CD4-positive, alpha-beta T cell (primary cell): Measurements from ENCODE around the gene PNPLA1. TPM values are rescaled to one million over a fixed set of nuclear protein-coding genes. Genes with fewer than 3 reads are reported as not detected.

ENCODE experiments used
- ATAC-seq: fragments of 200-7000 bp; cut with Tn5 transposase; one replicate; pipeline ENCODE4 v1.10.0; 2022; ENCODE audit warnings: mild to moderate bottlenecking; ENCODE audit not compliant: poor library complexity
- CTCF ChIA-PET: fragments of 350-600 bp; sonication (Branson Sonifier 250); formaldehyde crosslinking; loops from one replicate; lab custom pipeline; 2021; ENCODE audit warnings: antibody characterized with exemption, inconsistent platforms; lab: Charles Lee
- POLR2A ChIA-PET: fragments of 350-600 bp; sonication (Branson Sonifier 250); formaldehyde crosslinking; loops from one replicate; lab custom pipeline; 2021; ENCODE audit warnings: antibody characterized with exemption, inconsistent platforms; lab: Charles Lee
- DNase-seq, 14 experiments: peaks; one replicate each; pipeline ENCODE4 v3.0.0-alpha.2; 2013 to 2020; ENCODE audit warnings: mixed read lengths in 2 of 14
- H3K27ac ChIP-seq, 2 donors: one replicate each; pipeline versions ENCODE4 v1.5.1 to v1.7.0; 2013; ENCODE audit warnings: low read length in 2 of 2, low read depth in 1 of 2, mild to moderate bottlenecking in 1 of 2
- H3K27me3 ChIP-seq, 2 experiments: 1 replicate in 1 of 2; 2 replicates in 1 of 2; pipeline versions ENCODE4 v1.6.1 to v1.7.0; 2013; ENCODE audit warnings: low read length in 2 of 2, control low read depth in 1 of 2, mild to moderate bottlenecking in 1 of 2, moderate library complexity in 1 of 2; ENCODE audit not compliant: insufficient read depth in 2 of 2, control insufficient read depth in 1 of 2
- H3K36me3 ChIP-seq: one replicate; pipeline ENCODE4 v1.6.1; 2013; ENCODE audit warnings: low read length, control low read depth; ENCODE audit not compliant: insufficient read depth
- H3K4me1 ChIP-seq: one replicate; pipeline ENCODE4 v1.6.1; 2013; ENCODE audit warnings: low read length, control low read depth; ENCODE audit not compliant: insufficient read depth
- H3K4me3 ChIP-seq: one replicate; pipeline ENCODE4 v1.5.1; 2013; ENCODE audit warnings: mild to moderate bottlenecking, low read length, moderate library complexity
- H3K9me3 ChIP-seq, 2 experiments: 1 replicate in 1 of 2; 2 replicates in 1 of 2; pipeline versions ENCODE4 v1.6.1 to v1.7.0; 2013; ENCODE audit warnings: low read length in 2 of 2, mild to moderate bottlenecking in 2 of 2, control low read depth in 1 of 2, moderate library complexity in 1 of 2; ENCODE audit not compliant: control insufficient read depth in 1 of 2, insufficient read depth in 1 of 2
- H3K27ac Mint-ChIP-seq: one replicate; pipeline ENCODE4 v1.8.0; 2020; ENCODE audit warnings: mixed read lengths
- H3K27me3 Mint-ChIP-seq: one replicate; pipeline ENCODE4 v1.8.0; 2021; ENCODE audit warnings: mixed read lengths
- H3K36me3 Mint-ChIP-seq: one replicate; pipeline ENCODE4 v1.8.0; 2021; ENCODE audit warnings: low read depth, mixed read lengths
- H3K4me1 Mint-ChIP-seq: one replicate; pipeline ENCODE4 v1.8.0; 2021; ENCODE audit warnings: low read depth, mixed read lengths
- H3K4me3 Mint-ChIP-seq: one replicate; pipeline ENCODE4 v1.8.0; 2020; ENCODE audit warnings: mild to moderate bottlenecking, mixed read lengths
- H3K9me3 Mint-ChIP-seq: one replicate; pipeline ENCODE4 v1.8.0; 2020; ENCODE audit warnings: mixed read lengths
- intact Hi-C, 2 experiments: fragments of 100-400 bp; cut with DNase I in 1 of 2; cut with micrococcal nuclease in 1 of 2; formaldehyde crosslinking; loops; one replicate each; pipeline versions ENCODE4 v1.15.1 to v1.9.0; 2023 to 2025; cut with DNase I, micrococcal nuclease
- total RNA-seq, 174 experiments: library from RNA in 2 of 174; stranded (reverse) in 2 of 174; gene quantifications; one replicate each; pipeline ENCODE4 v1.2.3 and lab custom pipeline; 2021 to 2026
- TF ChIP-seq, protein P1 (sequence below): fragments of 200-600 bp; IDR thresholded peaks from one replicate; pipeline ENCODE4 v1.8.0; 2022; ENCODE audit warnings: antibody characterized with exemption, mild to moderate bottlenecking

Gene PNPLA1
- total RNA-seq, 2 experiments from 2014 or later = 0.17 TPM; not detected in 1

DNA sequence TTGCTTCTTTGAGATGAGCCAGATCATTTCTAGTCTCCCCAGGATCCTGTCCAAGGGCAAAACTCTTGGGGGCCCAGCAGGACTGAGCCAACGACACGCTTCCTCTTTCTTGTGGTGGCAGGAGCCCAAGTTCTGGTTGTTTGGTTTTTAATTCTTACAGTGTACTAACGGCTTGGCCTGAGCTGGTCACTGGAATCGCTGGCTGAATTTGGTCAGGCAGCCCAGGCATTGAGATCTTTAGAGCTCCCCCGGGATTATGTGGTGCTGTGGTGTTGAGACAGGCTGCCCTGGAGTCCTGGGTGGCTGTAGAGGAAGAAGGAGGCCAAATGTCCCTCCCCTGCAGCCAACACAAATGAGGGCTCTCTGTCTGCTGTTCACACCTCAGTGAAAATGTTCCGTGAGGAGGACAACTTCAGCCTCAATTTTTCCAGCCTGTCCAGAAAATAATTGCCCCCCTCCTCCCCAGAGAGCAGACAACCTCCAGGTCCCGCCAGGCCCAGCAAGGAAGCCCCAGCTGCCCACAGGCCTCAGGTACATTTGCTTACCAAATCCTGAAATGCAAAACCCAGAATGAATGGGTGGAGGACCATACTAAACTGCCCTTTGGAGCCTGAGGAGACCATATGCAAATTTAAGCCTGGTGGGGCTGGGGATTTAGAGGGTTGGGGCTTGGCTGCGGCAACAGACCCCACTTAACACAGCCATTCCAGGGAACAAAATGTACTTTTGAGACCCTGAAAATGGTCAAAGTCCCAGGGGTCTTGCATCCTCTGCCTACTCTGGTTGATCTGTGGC, 43.2 kb downstream of the PNPLA1 start:
- POLR2A ChIA-PET = no interaction called here
- DNase-seq = no peak

DNA sequence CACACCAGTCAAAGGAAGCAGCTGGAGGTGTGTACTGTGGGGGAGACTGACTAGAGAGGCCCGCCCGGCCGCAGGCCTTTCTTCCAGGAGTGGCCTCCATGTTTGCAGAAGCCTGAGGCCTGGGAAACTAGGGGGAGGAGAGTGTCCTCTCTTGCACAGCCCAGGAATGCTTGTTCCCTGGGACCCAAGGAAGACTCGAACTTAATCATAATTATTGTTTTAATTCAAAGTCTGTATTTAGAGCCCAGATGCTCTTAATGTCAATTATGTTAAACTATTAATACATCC, 43.7 kb downstream of the PNPLA1 start:
- Histone ChIP-seq H3K4me3 (no peak overlapping the region), H3K36me3 (no peaks in the 10 kb centered on the region), H3K9me3 (no peaks in the 10 kb centered on the region), H3K4me1 (no peaks in the 10 kb centered on the region), H3K27me3 (no peaks in the 10 kb centered on the region), H3K27ac (no peak overlapping the region)
- Mint-ChIP-seq H3K36me3 (no peaks in the 10 kb centered on the region), H3K27ac (no peak overlapping the region), H3K4me1 (no peaks in the 10 kb centered on the region), H3K9me3 (no peaks in the 10 kb centered on the region), H3K27me3 (no peaks in the 10 kb centered on the region), H3K4me3 (no peak overlapping the region)
- ATAC-seq = no peak
- ChIA-PET POLR2A (no interaction called here), CTCF (interaction anchor here (0.9 kb wide), 1 partner anchor 11 kb away, joined by 3 read pairs; no protein-coding TSS in a partner anchor)
- no peak for DNase-seq
- intact Hi-C loops = no loop called here
- TF ChIP-seq, protein P1, sequence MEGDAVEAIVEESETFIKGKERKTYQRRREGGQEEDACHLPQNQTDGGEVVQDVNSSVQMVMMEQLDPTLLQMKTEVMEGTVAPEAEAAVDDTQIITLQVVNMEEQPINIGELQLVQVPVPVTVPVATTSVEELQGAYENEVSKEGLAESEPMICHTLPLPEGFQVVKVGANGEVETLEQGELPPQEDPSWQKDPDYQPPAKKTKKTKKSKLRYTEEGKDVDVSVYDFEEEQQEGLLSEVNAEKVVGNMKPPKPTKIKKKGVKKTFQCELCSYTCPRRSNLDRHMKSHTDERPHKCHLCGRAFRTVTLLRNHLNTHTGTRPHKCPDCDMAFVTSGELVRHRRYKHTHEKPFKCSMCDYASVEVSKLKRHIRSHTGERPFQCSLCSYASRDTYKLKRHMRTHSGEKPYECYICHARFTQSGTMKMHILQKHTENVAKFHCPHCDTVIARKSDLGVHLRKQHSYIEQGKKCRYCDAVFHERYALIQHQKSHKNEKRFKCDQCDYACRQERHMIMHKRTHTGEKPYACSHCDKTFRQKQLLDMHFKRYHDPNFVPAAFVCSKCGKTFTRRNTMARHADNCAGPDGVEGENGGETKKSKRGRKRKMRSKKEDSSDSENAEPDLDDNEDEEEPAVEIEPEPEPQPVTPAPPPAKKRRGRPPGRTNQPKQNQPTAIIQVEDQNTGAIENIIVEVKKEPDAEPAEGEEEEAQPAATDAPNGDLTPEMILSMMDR = no peak

More for the DNA sequence above, 43.2 kb downstream of the PNPLA1 start:
- no peak for ATAC-seq
- Histone ChIP-seq H3K9me3 (no peaks in the 10 kb centered on the region), H3K27ac (no peak overlapping the region), H3K36me3 (no peaks in the 10 kb centered on the region), H3K4me3 (no peak overlapping the region), H3K4me1 (no peaks in the 10 kb centered on the region), H3K27me3 (no peaks in the 10 kb centered on the region)
- intact Hi-C loops = no loop called here
- TF ChIP-seq, protein P1 = no peak
- Mint-ChIP-seq H3K27me3 (no peaks in the 10 kb centered on the region), H3K9me3 (no peaks in the 10 kb centered on the region), H3K4me3 (no peak overlapping the region), H3K36me3 (no peaks in the 10 kb centered on the region), H3K27ac (no peak overlapping the region), H3K4me1 (no peaks in the 10 kb centered on the region)
- CTCF ChIA-PET = no interaction called here

DNA sequence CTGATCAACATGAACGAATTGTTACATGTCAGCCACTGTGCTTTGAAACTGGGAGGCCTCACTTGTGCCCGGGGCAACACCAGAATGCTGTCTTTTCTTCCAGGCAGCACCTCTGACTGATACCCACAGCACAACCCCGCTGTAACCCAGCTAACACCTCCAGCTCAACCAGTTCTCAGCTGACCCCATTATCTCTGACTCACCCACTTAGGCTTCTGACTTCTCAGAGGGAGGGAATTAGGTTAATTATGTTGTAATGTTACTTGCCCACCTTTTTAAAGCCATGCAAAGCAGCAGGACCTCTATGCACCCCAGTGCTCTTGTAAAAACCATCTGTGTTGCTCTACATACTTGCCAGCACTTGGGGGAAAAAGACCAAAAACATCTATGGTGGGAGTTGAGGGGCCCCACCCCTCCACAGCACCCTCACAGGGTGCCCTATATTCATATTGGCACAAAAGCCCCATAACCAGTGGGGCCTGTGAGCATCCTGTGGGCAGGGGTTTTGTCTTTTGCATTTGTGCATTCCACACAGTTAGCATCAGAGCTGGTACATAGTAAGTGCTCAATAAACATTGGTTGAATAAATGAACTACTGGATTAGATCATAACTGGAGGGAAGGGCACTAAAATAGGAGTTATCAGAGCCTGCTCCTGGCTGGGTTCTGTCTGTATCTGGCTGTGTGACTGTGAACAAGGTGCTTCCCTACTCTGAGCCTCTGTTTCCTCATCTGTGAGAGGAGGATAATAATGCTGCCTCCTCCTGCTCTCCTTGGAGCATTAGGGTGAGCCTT, 44.6 kb downstream of the PNPLA1 start:
- Histone ChIP-seq H3K9me3 (no peaks in the 10 kb centered on the region), H3K4me3 (no peak overlapping the region), H3K27ac (no peak overlapping the region), H3K4me1 (no peaks in the 10 kb centered on the region), H3K27me3 (no peaks in the 10 kb centered on the region), H3K36me3 (no peaks in the 10 kb centered on the region)
- intact Hi-C loops = no loop called here
- H3K27ac Mint-ChIP-seq = no peak overlapping the region
- no peak for ATAC-seq
- no peaks in the 10 kb centered on the region for H3K9me3 Mint-ChIP-seq
- H3K4me1 Mint-ChIP-seq = no peaks in the 10 kb centered on the region
- TF ChIP-seq, protein P1 = no peak
- no peaks in the 10 kb centered on the region for H3K36me3 Mint-ChIP-seq
- ChIA-PET POLR2A (no interaction called here), CTCF (interaction anchor here (0.9 kb wide), 1 partner anchor 12 kb away, joined by 3 read pairs; no protein-coding TSS in a partner anchor)
- H3K27me3 Mint-ChIP-seq = no peaks in the 10 kb centered on the region
- no peak for DNase-seq
- H3K4me3 Mint-ChIP-seq = no peak overlapping the region
